NT2/D1 (cell line): ENCODE measurements around the gene SRPK2.

ENCODE experiments used
- SUZ12 ChIP-seq: IDR thresholded peaks from 2 replicates; pipeline ENCODE4 v1.6.1; 2011; ENCODE audit not compliant: insufficient read length, insufficient read depth; ENCODE audit errors: extremely low read depth
- YY1 ChIP-seq: IDR thresholded peaks from 2 replicates; pipeline ENCODE4 v1.6.1; 2011; ENCODE audit not compliant: insufficient read length, insufficient read depth
- ZNF274 ChIP-seq: IDR thresholded peaks from 2 replicates; pipeline ENCODE4 v1.6.1; 2011; ENCODE audit warnings: mild to moderate bottlenecking, low read depth, low read length

DNA sequence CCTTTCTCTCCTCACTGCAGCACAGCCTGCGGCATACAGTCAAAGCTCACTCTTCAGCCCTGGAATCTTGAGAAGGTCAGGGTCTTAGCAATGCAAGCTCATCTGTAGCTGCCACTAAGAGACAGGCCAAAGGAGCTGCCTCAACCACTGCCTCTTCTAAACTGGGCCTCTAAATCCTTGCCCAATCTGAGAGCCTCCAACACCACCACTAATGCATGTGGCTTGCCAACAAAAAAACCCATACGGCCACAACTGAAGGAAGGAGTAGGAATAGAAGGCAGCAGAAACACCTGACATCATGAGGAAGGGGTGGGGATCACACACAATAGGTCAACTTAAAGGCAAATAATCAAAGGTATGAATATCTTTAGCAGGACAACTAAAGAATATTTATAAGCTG is 183.8 kb downstream of the SRPK2 start:
- TF ChIP-seq ZNF274, result no peak
- no peak for TF ChIP-seq YY1
- TF ChIP-seq SUZ12, result no peak
